AML-193 (cell line): ENCODE measurements around the gene CTXND2.

Source experiments
- DNase-seq, 2 experiments: peaks; one replicate each; lab custom pipeline; 2025; lab: John Stamatoyannopoulos, UW

CTXND2 gene

GRCh38 chr1:150961756-150962155 lies 74.8 kb downstream of the CTXND2 start:
- DNase-seq, result no peak
